Stromal cell of bone marrow (primary cell): Measurements from ENCODE around the gene MAP2K5.
"Not testable (repeated sequence)": the region's sequence is repeated elsewhere in the genome, so short reads cannot be mapped to it uniquely, and the experiment has no call there.

ENCODE experiments used
- DNase-seq: peaks from one replicate; pipeline ENCODE4 v3.0.0-alpha.2; 2012; ENCODE audit warnings: low read depth

The MAP2K5 gene

GRCh38 chr15:67672834-67673233 lies 130.3 kb downstream of the MAP2K5 start:
- DNase-seq: not testable (repeated sequence)

- DNase-seq: no peak
Measured at GRCh38 chr15:67674983-67675382, 132.5 kb downstream of the MAP2K5 start.

- no peak for DNase-seq
Measured at GRCh38 chr15:67678089-67678488, 135.6 kb downstream of the MAP2K5 start.

- no peak for DNase-seq
Measured at GRCh38 chr15:67678993-67679392, 136.5 kb downstream of the MAP2K5 start.

GRCh38 chr15:67680641-67681040 lies 138.1 kb downstream of the MAP2K5 start:
- no peak for DNase-seq

- DNase-seq: peak; percentile 35
Measured at GRCh38 chr15:67685008-67685599, 142.6 kb downstream of the MAP2K5 start.

GRCh38 chr15:67685716-67686115 lies 143.2 kb downstream of the MAP2K5 start:
- DNase-seq: no peak

GRCh38 chr15:67690936-67691335 lies 148.4 kb downstream of the MAP2K5 start:
- peak; percentile 30 for DNase-seq

- no peak for DNase-seq
Measured at GRCh38 chr15:67691450-67691849, 148.9 kb downstream of the MAP2K5 start.

GRCh38 chr15:67692573-67692972 lies 150.1 kb downstream of the MAP2K5 start:
- DNase-seq: no peak

GRCh38 chr15:67696087-67696486 lies 153.6 kb downstream of the MAP2K5 start:
- DNase-seq: no peak

- no peak for DNase-seq
Measured at GRCh38 chr15:67700023-67700422, 157.5 kb downstream of the MAP2K5 start.

GRCh38 chr15:67701669-67702068 lies 159.2 kb downstream of the MAP2K5 start:
- peak; percentile 44 for DNase-seq

GRCh38 chr15:67707520-67708283 lies 165.2 kb downstream of the MAP2K5 start:
- no peak for DNase-seq

GRCh38 chr15:67708500-67708899 lies 166.0 kb downstream of the MAP2K5 start:
- DNase-seq: no peak

- no peak for DNase-seq
Measured at GRCh38 chr15:67715170-67715569, 172.7 kb downstream of the MAP2K5 start.

- DNase-seq: no peak
Measured at GRCh38 chr15:67716171-67716570, 173.7 kb downstream of the MAP2K5 start.

GRCh38 chr15:67717776-67718175 lies 175.3 kb downstream of the MAP2K5 start:
- DNase-seq: no peak

- DNase-seq: no peak
Measured at GRCh38 chr15:67719330-67719959, 176.9 kb downstream of the MAP2K5 start.

GRCh38 chr15:67720556-67721175 lies 178.2 kb downstream of the MAP2K5 start:
- no peak for DNase-seq

GRCh38 chr15:67722030-67722817 lies 179.7 kb downstream of the MAP2K5 start:
- no peak for DNase-seq
